GM12874 (cell line): ENCODE data around the gene PCBP4.
A peak's percentile ranks its signal among the peaks of the same experiment; 100 is the strongest.

Source experiments
- CTCF ChIP-seq: IDR thresholded peaks from 2 replicates; pipeline ENCODE4 v1.5.1; 2011; ENCODE audit warnings: low read depth, mild to moderate bottlenecking, control low read depth, low read length, moderate library complexity; ENCODE audit not compliant: insufficient read depth

The PCBP4 gene

DNA sequence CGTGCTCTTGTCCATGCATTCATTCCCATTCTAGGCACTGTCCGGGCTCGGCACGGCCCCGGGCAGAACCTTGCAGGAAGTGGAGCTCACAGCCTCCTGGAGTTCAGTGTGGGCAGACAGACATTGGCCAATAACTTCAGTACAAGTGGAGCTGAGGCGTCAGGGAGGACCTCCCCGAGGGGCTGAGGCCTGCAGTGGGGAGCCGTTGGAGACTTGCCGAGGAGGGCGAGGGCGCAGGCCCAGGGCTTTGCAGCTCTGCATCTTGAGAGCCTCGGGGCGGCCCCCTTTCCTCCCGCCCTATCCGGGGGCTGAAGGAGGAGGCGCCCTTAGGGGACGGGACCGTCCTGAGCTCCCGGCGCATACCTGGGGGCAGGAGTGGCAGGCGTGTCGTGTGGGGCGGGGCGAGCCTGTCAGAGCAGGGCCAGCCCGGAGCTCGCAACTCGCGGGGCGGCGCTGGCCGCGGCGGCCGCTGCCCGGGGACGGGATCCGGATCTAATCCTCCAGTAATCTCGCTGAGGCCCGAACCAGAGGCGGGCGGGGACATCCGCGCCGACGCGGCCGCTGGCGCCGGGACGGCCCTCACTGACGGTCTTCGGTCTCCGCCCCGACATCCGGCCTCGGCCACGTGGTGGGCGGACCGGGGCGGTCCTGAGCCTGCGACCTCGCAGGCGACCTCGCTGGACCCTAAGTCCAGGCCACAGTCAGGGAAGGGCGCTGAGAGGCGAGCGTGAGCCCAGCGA is 15.8 kb upstream of the PCBP4 start, which contains the start of gene ACY1:
ACY1 (plus strand) TSS at position 698 of the 740 bp plus-strand sequence. CDS start 530 bp downstream, outside the sequence.
- TF ChIP-seq CTCF: no peak

DNA sequence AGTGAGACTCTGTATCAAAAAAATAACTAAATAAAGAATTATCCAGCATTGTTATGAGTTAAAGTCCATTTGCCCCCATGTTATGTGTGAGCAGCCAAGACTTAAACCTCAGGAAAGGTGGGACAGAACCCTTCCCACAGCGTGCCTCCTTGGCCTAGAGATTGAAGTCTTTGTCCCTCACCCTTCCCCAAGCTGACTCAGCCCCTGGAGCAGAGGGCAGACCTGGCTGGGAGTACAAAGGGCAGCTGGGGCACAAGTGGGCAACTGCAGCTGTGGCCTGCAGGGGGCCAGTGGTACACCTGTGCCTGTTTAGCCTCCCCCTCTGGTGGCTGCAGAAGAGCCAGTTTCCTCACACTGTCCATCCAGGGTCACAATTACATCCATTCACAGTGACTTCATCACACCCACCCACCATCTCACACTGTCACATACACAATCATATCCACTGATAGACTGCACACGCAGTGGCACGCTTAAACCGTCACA is 15.1 kb upstream of the PCBP4 start:
- peak; percentile 92 for TF ChIP-seq CTCF

DNA sequence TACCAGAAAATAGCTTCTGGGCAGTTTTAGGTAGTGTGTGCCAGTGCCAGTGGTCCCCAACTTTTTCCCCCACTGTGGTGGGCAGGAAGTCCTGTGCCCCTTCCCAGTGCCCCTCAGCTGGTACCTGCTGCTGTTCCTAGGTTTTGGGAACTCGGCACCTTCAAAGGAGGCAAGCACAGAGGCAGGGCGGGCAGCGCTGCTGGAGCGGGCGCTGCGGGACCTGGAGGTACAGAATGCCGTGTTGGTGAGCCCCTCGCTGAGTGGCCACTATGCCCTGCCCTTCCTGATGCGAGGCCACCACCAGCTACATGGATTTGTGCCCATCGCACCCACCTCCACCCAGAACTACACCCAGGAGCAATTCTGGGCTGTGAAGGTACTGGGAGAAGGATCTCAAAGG is 13.0 kb upstream of the PCBP4 start:
- no peak for TF ChIP-seq CTCF

- TF ChIP-seq CTCF: no peak
These were observed 10.9 kb upstream of the PCBP4 start for GRCh38 chr3:51978143-51978502.

GRCh38 chr3:51977446-51978142 is 10.3 kb upstream of the PCBP4 start:
- no peak for TF ChIP-seq CTCF

GRCh38 chr3:51975852-51976549 is 8.7 kb upstream of the PCBP4 start:
- 0 out of 2 replicates have a peak, but pooled peaks have one; percentile 9 for TF ChIP-seq CTCF
